H4 (cell line): Measurements from ENCODE around the gene ELOB. TPM values are rescaled to one million over a fixed set of nuclear protein-coding genes. Genes with fewer than 3 reads are reported as not detected.

Experiments used
- DNase-seq: peaks from one replicate; pipeline ENCODE4 v3.0.0-alpha.2; 2015; ENCODE audit warnings: low spot score
- total RNA-seq: library from RNA; depleted of rRNA; stranded (reverse); fragments of >200 nt; shearing (Covaris generic); gene quantifications from 2 replicates; pipeline ENCODE4 v1.2.3, GENCODE V29; 2014

Gene ELOB
- total RNA-seq, 1 experiment from 2014 or later: 495 TPM

DNA sequence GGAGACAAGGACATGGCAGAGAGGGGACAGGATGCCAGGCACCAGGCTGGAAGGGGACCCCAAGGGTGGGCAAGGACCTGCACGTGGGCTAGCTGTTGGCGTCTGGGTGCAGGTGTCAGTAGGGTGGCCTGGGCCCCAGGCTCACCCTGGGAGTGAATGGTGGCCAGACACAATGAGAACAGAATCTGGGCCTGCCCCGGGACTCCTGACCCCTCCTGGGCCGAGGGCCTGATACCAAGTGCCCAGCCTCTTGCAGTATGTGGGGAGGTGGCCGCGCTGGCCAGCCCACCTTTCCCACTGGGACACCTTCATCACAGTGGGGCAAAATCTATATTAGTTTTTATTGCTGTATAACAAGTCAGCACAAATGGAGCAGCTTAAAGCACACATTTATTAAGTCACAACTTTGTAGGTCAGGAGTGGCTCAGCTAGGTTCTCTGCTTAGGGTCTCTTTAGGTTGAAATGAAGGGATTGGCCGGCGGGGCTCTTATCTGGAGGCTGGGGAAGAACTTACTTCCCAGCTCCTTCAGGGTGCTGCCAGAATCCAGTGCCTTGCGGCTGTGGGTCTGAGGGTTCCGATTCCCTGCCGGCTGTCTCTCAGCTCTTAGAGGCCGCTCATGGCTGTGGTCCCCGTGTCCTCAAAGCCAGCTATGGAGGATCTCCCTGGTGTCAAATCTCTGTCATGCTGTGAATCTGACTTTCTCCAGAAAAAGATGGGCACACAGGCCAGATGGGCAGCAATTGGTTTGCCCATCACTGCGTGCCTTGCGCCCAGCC, 6.7 kb upstream of the ELOB start:
- no peak for DNase-seq

DNA sequence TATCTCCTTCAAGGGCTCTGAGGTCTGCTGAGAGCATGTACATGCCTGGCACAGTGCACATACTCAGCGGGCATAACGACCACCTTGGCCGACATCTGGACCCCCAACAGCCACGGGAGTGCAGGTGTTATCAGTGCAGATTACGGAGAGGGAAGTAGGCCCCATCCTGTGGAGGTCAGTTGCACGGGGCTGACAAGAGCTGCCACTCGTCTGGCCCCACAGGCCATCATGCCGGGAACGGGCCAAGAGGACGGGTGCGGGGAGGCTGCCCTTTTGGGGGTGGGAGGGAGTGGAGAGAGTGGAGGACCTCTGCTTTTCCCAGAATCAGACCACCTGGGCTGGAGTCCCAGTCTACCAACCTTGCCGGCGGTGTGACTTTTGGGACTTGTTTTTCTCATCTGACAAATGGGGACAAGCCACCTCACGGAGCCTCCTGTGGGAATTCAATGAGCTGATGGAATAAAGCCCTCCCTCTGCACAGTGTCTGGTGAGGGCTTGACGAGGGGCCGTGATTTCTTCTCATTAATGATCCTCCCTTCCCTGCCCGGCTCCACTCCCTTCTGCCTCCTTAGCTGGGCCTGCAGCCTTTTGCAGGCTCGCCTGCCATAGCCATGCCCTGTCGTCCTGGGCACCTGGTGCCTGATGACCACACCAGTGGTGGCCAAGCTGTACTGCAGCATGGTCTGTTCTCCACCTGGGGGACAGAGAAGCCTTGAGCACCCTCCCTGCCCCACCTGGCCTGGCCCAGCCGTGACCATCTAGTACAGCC, 5.7 kb upstream of the ELOB start:
- DNase-seq: no peak

DNA sequence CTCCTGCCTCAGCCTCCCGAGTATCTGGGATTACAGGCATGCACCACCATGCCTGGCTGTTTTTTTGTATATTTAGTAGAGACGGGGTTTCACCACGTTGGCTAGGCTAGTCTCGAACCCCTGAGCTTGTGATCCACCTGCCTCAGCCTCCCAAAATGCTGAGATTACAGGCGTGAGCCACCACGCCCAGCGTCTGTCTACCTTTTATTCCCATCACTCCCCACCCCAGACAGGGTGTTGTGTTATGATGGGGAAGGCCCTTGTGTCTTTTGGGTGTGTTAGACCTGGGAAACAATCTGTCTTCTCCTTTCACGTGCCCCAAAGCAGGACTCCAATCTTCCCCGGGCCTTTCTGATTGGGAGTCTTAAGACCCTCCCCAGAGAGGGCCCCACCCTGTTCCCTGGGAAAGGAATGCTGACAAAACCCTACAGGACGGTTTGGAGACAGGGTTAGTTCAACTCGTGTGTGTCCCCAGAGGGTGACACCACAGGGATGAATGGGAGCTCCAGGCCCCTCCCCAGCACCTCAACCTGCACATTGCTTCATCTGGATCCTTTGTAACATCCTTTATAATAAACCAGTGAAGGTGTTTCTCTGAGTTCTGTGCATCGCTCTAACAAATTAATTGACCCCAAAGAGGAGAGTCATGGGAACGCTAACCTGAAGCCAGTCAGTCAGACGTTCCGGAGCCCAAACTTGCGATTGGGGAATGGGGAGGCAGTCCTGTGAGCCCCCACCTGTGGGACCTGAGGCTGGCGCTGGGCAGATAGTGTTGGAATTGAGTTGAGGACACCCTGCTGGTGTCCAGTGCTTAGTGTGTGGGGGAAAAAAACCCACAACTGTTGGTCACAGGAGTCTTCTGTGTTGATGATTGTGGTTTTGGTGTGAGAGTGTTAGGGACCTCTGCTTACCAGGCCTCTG, 3.2 kb upstream of the ELOB start:
- no peak for DNase-seq

DNA sequence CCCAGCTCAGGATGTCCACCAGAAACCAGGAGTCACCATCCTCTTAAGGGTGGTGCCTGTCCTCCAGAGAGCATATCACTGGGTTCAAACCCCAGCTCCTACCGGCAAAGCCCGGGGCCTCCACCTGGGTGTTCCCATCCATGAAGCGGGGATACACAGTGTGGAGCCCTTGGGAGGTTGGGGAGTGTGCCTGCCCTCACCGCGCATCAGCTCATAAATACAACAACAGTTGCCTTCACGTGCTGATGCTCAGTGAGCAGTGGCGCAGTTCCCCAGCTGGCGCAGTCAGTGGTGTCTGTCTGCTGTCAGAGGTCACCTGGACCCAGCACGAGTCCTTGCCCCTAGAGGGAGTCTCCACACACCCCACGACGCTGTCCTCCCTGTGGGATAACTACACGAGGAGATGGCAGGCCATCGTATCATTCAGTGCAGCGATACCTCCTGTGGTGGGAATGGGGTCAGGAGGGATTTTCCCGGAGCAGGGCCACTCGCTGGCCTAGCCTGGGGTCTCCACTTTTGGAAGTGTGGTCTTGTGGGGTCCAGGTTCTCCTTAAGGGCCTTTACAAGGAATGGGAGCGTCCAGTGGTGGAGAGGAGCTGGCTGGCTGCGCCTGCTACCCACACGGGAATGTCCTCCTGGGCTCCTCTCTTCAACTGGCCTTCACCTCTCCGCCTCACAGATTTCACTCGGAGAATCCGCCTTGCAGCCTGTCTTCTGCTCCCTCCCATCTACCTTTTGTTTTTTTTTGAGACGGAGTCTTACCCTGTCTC, 2.3 kb upstream of the ELOB start:
- DNase-seq: no peak

DNA sequence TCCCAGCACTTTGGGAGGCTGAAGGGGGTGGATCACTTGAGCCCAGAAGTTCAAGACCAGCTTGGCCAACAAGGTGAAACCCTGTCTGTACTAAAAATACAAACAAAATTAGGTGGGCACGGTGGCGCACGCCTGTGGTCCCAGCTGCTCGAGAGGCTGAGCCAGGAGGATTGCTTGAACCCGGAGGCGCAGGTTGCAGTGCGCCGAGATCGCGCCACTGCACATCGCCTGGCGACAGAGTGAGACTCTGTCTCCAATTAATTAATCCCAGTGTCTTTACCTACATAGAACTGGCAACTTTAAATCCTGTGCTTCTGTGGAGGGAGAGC, 1.5 kb upstream of the ELOB start:
- DNase-seq: no peak

DNA sequence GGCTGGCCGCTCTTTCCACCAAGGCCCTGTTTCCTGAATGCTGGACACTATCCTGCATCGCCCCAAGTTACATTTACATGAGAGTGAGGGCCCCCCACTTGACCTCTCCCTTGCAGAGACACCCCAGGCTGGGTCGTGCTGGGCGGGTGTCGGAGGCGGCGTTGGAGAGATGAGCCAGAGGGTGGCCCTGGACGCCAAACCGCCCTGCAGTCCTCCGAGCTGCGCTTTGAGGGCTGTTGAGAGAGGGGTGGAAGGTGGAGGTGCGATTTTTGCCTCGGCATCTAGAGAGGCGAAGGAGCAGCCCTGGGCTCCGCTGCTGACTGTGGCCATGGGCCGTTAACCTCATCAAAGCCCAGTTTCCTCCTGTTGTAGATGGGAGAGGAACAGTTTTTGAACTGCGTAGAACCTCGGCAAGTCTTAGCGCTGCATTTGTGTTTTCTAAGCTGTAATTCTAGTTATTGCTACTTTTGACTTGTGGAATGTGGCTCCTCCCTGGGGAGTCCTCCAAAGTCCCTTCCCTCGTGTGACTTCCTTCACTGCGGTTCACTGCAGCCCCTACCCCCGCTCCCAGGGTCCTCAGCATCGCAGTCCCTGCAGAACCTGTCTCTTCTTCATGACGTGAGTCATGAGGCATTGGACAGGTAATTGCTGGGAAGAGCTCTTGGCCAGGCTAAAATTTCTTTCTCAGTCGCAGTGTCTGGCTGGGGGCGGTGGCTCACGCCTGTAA, 986 bp upstream of the ELOB start:
- DNase-seq: no peak

DNA sequence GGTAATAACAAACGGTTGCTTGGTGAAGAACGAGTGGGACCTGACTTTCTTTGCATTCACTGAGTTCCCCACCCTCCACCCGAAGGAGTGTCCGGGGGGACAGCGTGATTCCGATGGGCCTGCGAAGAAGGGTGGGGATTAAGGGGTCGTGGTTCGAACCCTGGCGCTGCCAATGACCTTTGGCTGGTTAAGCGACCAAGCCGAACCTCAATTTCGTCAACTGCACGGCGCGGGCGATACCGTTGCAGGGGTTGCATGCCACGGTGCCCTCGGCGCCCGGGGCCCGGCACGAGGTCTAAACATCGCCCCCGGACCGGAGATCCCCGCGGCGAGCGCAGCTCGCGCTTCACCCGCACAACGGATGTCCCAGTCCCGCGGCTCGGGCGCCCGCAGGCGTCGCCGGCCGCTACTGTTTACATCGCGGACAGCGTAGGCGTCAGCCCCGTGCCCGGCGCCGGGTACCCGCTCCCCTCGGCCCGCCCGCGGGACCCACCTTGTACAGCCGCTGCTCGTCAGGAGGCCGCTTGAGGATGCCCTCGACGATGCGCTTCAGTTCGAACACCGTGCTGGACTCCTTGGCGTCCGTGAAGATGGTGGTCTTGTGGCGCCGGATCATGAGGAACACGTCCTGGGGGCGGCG, 460 bp downstream of the ELOB start:
- no peak for DNase-seq

DNA sequence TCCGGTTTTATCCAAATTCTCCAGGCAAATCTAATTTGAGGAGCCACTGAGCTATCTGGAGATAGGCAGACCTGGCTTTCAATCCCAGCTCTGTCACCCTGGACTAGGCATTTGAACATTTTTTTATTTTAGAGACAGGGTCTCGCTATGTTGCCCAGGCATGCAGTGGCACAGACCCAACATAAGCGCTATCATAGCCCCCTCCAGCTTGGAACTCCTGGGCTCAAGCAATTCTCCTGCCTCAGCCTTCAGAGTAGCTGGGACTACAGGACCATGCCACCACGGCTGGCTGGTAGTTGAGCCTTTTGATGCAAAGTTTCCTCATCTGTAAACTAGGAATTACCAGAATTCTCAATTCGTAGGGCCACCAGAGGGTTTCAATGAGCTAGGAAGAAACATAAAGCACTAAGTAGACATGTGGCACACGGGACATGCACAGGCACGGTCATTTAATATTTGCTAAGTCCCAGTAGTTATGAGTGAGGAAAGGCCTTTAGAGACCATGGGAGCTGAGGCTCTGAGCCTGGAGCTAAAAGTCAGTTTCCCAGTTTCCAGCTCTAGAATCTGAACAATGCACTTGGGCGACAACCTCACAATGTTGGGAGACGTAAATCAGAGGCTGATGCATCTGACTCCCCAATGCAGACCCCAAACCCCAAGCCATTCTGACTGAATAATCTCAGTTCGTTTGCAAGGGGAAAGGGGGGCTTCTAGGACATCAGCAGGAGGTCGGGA, 1.1 kb downstream of the ELOB start:
- DNase-seq: no peak

DNA sequence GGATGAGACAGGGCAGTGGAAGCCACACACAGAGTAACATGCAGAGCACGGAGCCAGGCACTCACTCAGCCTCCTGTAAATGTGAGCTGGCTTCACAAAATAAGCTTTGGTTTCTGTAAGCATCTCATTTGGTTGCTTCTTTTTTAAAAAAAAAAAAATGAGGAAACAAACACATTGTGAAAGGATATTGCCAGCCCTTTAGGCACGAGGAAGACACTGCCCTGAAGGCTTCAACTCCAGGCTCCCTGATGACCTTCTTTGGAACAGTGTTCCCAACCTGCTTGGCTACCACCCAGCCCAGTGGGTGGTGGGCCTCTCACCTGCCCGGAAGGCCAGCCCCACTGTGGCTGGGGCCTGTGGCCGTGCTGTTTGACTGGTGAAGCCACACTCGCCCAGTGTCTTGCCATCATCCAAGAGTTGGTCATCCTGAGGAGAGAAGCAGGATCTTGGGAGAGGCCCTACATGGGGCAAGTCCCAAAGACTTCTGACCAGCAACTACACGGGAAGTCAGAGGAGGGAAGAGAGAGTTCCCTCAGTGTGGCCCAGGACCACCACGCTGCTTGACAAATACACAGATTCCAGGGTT, 1.9 kb downstream of the ELOB start:
- DNase-seq: no peak

DNA sequence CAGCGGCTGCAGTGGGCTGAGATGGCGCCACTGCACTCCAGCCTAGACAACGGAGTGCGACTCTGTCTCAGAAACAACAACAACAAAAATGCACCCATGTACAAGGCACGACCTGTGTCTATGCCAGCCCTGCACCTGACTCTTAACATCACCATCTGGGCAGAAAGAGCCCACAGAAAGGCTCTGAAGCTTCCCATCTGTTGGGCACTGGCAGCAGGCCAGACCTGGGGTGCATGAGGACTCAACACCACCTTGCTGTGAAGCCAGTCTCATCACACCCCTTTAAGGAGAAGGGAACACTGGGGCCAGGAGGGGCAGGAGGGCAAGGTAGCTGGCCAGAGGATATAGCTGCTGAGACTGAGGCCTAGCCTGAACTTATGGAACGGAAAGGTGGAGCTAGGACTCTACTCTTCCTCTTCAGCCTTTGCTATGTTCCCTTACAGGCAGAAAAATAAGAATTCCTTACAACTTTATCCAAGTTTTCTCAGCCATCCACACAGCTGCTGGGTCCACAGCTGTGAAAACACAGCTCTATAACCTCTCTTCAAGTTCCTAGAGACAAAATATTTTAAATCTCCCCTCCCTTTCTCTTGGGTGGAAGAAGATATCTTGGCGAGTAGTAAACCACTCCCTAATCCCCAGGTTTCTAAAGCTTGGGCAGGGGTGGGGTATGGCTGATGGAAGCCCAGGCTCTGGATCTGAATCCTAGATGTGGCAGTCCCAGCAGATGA, 2.8 kb downstream of the ELOB start:
- no peak for DNase-seq

DNA sequence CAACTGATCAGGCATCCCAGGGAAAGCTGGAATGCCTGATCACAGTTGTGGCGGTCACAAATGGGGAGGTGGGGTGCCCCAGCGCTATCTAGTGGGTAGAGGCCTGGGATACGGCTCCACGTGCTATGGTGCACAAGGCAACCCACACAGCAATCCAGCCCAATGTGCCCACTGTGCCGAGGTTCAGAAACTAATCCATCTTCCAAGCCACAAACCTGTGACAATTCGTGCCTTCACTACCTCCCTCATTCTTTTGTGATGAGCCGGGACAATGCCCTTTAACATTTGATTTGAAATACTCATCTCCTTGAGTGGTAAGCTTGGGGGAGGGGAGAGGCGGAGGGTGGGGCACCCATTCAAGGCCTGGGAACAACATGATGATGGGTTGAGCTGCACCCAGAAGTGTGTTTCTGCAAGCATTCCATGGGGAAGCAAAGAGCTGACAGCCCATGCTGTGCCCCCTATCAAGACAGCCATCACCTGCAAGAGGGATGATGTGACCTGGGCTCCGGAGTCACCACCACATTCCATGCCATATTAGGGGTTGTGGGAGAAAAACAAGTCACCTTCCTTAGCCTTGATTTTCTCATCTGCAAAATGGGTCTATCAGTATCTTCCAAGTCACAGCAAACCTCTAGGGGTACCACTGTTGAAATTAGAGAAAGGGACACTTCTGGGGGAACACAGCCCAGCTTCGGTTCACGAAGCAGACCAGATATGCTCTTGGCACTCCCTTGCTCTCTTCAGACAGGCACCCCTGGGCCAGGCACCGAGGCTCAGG, 3.7 kb downstream of the ELOB start:
- no peak for DNase-seq

DNA sequence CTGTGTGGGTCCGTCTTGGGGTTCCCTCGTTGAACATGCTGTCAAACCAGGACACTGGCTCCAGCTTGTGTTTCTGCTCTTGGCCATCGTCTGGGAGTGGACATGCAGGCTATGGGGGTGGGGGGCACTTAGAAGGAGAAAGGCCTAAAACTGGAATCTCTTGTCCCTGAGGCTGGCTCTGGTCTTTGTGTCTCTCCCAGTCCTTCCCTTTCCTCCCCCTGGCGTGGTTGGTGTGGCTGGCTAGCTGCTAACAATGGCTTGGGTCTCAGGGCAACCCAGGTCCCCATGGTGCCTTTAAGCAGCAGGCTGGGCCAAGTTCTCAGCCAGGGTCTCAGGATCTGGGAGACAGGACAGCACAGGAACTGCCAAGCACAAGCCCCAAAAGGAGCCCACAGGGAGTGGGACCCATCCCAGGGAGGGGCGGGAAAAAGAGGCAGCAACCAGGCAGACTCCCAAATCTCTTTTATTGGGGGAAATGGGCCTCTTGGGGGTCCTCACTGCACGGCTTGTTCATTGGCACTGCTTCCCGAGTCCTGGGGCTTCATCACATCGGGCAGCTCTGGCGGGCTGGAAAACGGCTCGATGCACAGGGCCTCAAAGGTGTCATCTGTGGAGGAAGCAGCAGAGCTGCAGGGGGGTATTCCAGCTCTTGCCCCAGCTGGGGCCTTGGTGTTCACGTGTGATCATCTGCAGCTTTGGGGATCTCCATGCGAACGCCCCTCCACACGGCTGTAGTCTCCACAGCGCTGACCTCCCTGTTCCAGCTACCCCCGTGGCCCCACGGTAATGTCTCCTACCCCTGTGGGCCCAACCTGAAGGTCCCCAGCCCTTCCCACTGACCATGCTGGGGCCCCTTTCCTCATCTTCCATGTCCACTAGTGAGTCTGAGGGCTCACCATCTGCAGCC, 5.3 kb downstream of the ELOB start:
- DNase-seq: no peak

DNA sequence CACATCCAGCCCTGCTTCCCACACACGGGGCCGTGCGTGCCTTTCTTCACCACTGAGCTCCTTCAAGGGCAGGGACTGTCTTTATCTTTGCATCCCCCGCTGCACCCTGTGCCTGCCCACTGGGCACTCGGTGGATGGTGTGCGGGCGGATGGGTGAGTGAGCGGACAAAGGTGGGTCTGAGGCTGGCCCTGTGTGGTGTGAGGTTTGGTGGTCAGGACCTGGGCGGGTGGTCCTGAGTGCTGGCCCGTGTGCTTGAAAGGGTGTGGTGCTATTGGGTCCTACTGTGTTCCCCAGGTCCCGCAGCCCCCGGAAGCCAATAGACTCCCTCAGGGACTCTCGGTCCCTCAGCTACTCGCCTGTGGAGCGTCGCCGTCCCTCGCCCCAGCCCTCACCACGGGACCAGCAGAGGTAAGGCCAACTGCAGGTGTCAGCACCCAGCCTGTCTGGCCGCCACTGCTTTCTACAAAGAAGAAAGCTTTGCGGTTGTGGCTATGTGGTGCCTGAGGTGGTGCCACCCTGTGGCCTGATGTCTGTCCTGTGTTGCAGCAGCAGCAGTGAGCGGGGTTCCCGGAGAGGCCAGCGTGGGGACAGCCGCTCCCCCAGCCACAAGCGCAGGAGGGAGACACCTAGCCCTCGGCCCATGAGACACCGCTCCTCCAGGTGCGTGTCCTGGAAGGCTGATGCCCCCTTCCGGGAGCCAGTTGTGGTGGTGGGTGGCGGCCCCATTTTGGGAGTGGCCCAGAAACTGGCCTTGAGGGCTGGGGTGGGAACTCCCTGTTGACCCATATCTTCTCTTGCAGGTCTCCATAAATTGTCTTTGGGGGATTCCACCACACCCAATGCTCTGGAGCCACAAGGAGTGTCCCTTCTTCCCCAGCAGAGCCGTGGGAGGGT, 6.8 kb downstream of the ELOB start:
- no peak for DNase-seq

DNA sequence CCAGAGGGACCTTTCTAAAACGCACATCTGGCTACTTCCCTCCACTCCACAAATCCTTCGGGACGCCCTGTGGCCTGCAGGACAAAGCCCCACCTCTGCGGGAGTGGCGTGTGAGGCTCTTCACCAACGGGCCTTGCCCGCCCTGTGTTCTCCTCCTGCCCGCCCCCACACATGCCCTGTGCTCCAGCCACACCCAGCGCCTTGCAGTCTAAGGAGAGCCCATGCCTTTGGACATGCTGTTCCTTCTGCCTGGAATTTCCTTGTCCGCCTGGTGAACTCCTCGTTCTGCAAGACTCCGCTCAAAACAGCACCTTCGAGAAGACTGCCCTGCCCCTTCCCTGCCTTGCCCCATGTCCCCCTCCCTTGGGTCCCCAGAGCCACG, 7.4 kb downstream of the ELOB start:
- DNase-seq: no peak

DNA sequence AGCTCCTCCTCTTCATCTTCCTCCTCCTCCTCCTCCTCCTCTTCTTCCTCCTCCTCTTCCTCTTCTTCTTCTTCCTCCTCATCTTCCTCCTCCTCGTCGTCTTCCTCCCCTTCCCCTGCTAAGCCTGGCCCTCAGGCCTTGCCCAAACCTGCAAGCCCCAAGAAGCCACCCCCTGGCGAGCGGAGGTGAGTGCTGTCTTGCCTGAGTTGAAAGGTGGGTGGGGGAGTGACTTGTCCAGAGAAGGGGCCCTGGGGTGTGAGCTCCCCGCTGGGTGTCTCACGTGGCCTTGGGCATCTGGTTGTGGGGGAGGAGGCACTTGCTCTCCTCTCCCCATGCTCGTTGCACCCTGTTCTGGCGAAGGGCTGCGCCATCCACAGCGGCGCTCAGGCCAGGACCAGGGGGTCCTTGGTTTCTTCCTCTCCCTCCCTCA, 8.0 kb downstream of the ELOB start:
- DNase-seq: no peak
